ENCODE measurements around the gene VARS2. TPM values are rescaled to one million over a fixed set of nuclear protein-coding genes. Genes with fewer than 3 reads are reported as not detected.

Gene VARS2
- total and polyA plus RNA-seq, 9 of the 15 experiments (the other 6 are each of a cell fraction or from before 2014, with no cell fraction given) = 1.6 to 53.6 (median 29.9) TPM

DNA sequence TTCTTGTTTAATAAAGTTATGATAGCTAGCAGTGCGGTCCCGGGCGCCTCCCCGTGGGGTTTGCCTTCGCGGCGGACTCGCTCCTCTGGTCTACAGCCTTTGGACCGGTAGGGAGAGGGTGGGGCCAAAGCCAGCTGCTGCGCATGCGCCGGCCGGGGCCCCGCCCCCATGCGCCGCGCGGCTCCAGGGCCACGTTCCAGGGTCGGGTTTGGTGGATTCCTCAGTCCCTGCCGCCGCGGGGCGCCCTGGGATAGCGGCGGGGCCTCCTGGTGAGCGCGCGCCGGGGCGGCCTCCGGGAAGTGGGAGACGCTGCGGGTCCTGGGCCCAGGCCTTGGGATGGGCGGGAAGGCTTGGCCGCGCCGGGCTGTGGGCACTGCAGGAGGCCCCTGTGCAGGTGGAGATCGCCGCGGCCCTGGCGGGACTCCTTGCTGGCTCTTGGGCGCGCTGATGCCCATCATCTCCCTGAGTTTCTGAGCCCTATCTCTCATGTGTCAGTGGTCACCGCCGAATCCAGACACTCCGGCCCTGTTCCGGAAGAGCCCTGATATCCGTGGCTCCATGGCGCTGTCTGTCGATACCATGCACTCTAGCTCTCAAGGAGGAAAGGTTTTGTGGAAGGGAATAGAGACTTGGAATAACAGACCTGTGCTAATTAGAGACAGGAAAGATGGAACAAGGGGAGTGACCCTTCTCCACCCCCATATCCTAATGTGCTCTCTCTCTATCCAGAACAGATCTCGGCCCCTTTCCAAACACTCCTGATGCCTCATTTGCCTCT lies at the start of gene VARS2 (continued):
- TF ChIP-seq AFF1 (IDR thresholded peaks at IDR 0.05; ENCODE audit: low read depth in 1 of 2, partially characterized antibody in 2 of 2) (no peak), MBD2 (IDR thresholded peaks at IDR 0.05; ENCODE audit: borderline replicate concordance, low read depth) (no peak), STAT5A (IDR thresholded peaks at IDR 0.05; ENCODE audit: borderline replicate concordance, low read length) (no peak), TGIF2 (CRISPR knock-in tag; IDR thresholded peaks at IDR 0.05) (peak; percentile 78; the same call in 1 of the 2 replicates), TEAD4 (IDR thresholded peaks at IDR 0.05; ENCODE audit: low read length) (peak; percentile 65), TEAD4 (CRISPR knock-in tag; IDR thresholded peaks at IDR 0.05; ENCODE audit: borderline replicate concordance) (no peak), SIX5 (IDR thresholded peaks at IDR 0.05; ENCODE audit: borderline replicate concordance in 1 of 2, insufficient read depth in 1 of 2, low read depth in 1 of 2, low read length in 2 of 2) (no peak), XRCC5 (IDR thresholded peaks at IDR 0.05; ENCODE audit: low read depth, low read length) (no peak), ADNP (tag; IDR thresholded peaks at IDR 0.05) (no peak), ZNF175 (CRISPR knock-in tag; IDR thresholded peaks at IDR 0.05; ENCODE audit: low read depth) (no peak), GMEB1 (CRISPR knock-in tag; IDR thresholded peaks at IDR 0.05) (peak; percentile 61), MIER1 (IDR thresholded peaks at IDR 0.05; ENCODE audit: low read depth) (no peak), DACH1 (IDR thresholded peaks at IDR 0.05; ENCODE audit: partially characterized antibody) (peak; percentile 16), ZC3H11A (IDR thresholded peaks at IDR 0.05; ENCODE audit: low read depth, low read length) (no peak), ILF3 (IDR thresholded peaks at IDR 0.05; ENCODE audit: borderline replicate concordance) (no peak; the same call in 1 of the 2 replicates), TBP (optimal IDR thresholded peaks at IDR 0.05; ENCODE audit: low read depth, low read length) (peak; percentile 79), CBX5 (IDR thresholded peaks at IDR 0.05; ENCODE audit: borderline replicate concordance, low read depth) (no peak)
- TF ChIP-seq, protein P1, sequence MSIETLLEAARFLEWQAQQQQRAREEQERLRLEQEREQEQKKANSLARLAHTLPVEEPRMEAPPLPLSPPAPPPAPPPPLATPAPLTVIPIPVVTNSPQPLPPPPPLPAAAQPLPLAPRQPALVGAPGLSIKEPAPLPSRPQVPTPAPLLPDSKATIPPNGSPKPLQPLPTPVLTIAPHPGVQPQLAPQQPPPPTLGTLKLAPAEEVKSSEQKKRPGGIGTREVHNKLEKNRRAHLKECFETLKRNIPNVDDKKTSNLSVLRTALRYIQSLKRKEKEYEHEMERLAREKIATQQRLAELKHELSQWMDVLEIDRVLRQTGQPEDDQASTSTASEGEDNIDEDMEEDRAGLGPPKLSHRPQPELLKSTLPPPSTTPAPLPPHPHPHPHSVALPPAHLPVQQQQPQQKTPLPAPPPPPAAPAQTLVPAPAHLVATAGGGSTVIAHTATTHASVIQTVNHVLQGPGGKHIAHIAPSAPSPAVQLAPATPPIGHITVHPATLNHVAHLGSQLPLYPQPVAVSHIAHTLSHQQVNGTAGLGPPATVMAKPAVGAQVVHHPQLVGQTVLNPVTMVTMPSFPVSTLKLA (conservative IDR thresholded peaks at IDR 0.05) = peak; percentile 75 to 89
- TF ChIP-seq, protein P2, sequence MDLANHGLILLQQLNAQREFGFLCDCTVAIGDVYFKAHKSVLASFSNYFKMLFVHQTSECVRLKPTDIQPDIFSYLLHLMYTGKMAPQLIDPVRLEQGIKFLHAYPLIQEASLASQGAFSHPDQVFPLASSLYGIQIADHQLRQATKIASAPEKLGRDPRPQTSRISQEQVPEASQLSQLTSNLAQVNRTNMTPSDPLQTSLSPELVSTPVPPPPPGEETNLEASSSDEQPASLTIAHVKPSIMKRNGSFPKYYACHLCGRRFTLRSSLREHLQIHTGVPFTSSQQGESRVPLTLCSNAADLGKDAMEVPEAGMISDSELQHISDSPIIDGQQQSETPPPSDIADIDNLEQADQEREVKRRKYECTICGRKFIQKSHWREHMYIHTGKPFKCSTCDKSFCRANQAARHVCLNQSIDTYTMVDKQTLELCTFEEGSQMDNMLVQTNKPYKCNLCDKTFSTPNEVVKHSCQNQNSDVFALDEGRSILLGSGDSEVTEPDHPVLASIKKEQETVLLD (IDR thresholded peaks at IDR 0.05) = peak; percentile 95

Data from K562 (cell line).